Large intestine (tissue), 3 donors: Measurements from ENCODE around the gene RAB3IP. TPM values are rescaled to one million over a fixed set of nuclear protein-coding genes. Genes with fewer than 3 reads are reported as not detected.
A peak's percentile ranks its signal among the peaks of the same experiment; 100 is the strongest.

Source experiments
- DNase-seq, 2 donors: peaks; one replicate each; pipeline versions ENCODE4 v3.0.0 to v3.0.0-alpha.2; 2013
- H3K27ac ChIP-seq: one replicate; pipeline ENCODE4 v1.5.1; 2013; ENCODE audit warnings: low read length
- H3K27me3 ChIP-seq: 2 replicates; pipeline ENCODE4 v1.6.1; 2013; ENCODE audit warnings: low read length; ENCODE audit not compliant: control insufficient read depth, insufficient read depth
- H3K36me3 ChIP-seq: 2 replicates; pipeline ENCODE4 v1.6.1; 2013; ENCODE audit warnings: low read length; ENCODE audit not compliant: control insufficient read depth, insufficient read depth
- H3K4me1 ChIP-seq: one replicate; pipeline ENCODE4 v1.6.1; 2013; ENCODE audit warnings: low read length; ENCODE audit not compliant: control insufficient read depth, insufficient read depth
- H3K4me3 ChIP-seq: one replicate; pipeline ENCODE4 v1.5.1; 2013; ENCODE audit warnings: low read length
- H3K9me3 ChIP-seq: one replicate; pipeline ENCODE4 v1.6.1; 2013; ENCODE audit warnings: mild to moderate bottlenecking, low read depth, low read length, moderate library complexity; ENCODE audit not compliant: control insufficient read depth
- WGBS: methylation state at CpG from one replicate; pipeline ENCODE4 v1.1.5; 2013; ENCODE audit warnings: low lambda C conversion rate; ENCODE audit not compliant: insufficient coverage; 5-methylcytosine and 5-hydroxymethylcytosine counted together
- polyA plus RNA-seq: library from polyadenylated mRNA; unstranded; fragments of 120-200 nt; gene quantifications from one replicate; pipeline ENCODE4 v1.2.1, GENCODE V29; 2013

The RAB3IP gene
- polyA plus RNA-seq, 1 donor = 58.6 TPM

- peak overlapping the region; percentile 87 for H3K27ac ChIP-seq
- no peaks in the 10 kb centered on the region for H3K9me3 ChIP-seq
- peaks cover 52% of the 10 kb centered on the region for H3K4me1 ChIP-seq
- no peaks in the 10 kb centered on the region for H3K27me3 ChIP-seq
- no peak overlapping the region for H3K4me3 ChIP-seq
- no peaks in the 10 kb centered on the region for H3K36me3 ChIP-seq
- WGBS = 14% methylated on average over 1 of the region's 2 CpGs
- DNase-seq = peak; percentile 60 to 78
Observed at GRCh38 chr12:69834147-69834546, 95.5 kb downstream of the RAB3IP start.

- peak in 1 of 2 donors; percentile 78 for DNase-seq
Observed at GRCh38 chr12:69834576-69834975, 95.9 kb downstream of the RAB3IP start.

GRCh38 chr12:69835081-69835480 lies 96.4 kb downstream of the RAB3IP start:
- no peaks in the 10 kb centered on the region for H3K9me3 ChIP-seq
- H3K4me3 ChIP-seq = no peak overlapping the region
- H3K36me3 ChIP-seq = no peaks in the 10 kb centered on the region
- no peak for DNase-seq
- peaks cover 56% of the 10 kb centered on the region for H3K4me1 ChIP-seq
- H3K27ac ChIP-seq = peak overlapping the region; percentile 87
- 50% methylated on average over 2 of the region's 3 CpGs for WGBS
- no peaks in the 10 kb centered on the region for H3K27me3 ChIP-seq

More at GRCh38 chr12:69834576-69834975, 95.9 kb downstream of the RAB3IP start:
- Histone ChIP-seq H3K4me1 (peaks cover 52% of the 10 kb centered on the region), H3K27me3 (no peaks in the 10 kb centered on the region), H3K4me3 (no peak overlapping the region), H3K27ac (peak overlapping the region; percentile 87), H3K9me3 (no peaks in the 10 kb centered on the region), H3K36me3 (no peaks in the 10 kb centered on the region)

GRCh38 chr12:69836015-69836414 lies 97.4 kb downstream of the RAB3IP start:
- H3K4me1 ChIP-seq = peaks cover 63% of the 10 kb centered on the region
- no peaks in the 10 kb centered on the region for H3K9me3 ChIP-seq

GRCh38 chr12:69837191-69837590 lies 98.5 kb downstream of the RAB3IP start:
- Histone ChIP-seq H3K9me3 (no peaks in the 10 kb centered on the region), H3K27ac (peak overlapping the region; percentile 87), H3K36me3 (no peaks in the 10 kb centered on the region), H3K4me3 (no peak overlapping the region), H3K27me3 (no peaks in the 10 kb centered on the region), H3K4me1 (peaks cover 71% of the 10 kb centered on the region)
- 73% methylated on average over 3 of the region's 4 CpGs for WGBS
- DNase-seq = no peak

More at GRCh38 chr12:69836015-69836414, 97.4 kb downstream of the RAB3IP start:
- H3K36me3 ChIP-seq = no peaks in the 10 kb centered on the region
- H3K27ac ChIP-seq = peak overlapping the region; percentile 87
- H3K27me3 ChIP-seq = no peaks in the 10 kb centered on the region
- no peak for DNase-seq
- H3K4me3 ChIP-seq = no peak overlapping the region
- no CpG with 5 or more reads among the region's 13 CpGs for WGBS

- no CpG with 5 or more reads among the region's 4 CpGs for WGBS
- peak overlapping the region; percentile 87 for H3K27ac ChIP-seq
- DNase-seq = peak; percentile 61 to 85
- no peaks in the 10 kb centered on the region for H3K9me3 ChIP-seq
- no peaks in the 10 kb centered on the region for H3K36me3 ChIP-seq
- H3K4me1 ChIP-seq = peaks cover 71% of the 10 kb centered on the region
- no peak overlapping the region for H3K4me3 ChIP-seq
- H3K27me3 ChIP-seq = no peaks in the 10 kb centered on the region
Observed at GRCh38 chr12:69837657-69838415, 99.2 kb downstream of the RAB3IP start.

GRCh38 chr12:69840727-69841126 lies 102.1 kb downstream of the RAB3IP start:
- WGBS = no CpG with 5 or more reads among the region's 3 CpGs
- peak overlapping the region; percentile 43 for H3K27ac ChIP-seq

GRCh38 chr12:69843608-69844007 lies 104.9 kb downstream of the RAB3IP start:
- WGBS = no CpG with 5 or more reads among the region's 2 CpGs
- no peaks in the 10 kb centered on the region for H3K36me3 ChIP-seq
- H3K4me1 ChIP-seq = peaks cover 29% of the 10 kb centered on the region
- H3K9me3 ChIP-seq = no peaks in the 10 kb centered on the region
- no peaks in the 10 kb centered on the region for H3K27me3 ChIP-seq
- H3K4me3 ChIP-seq = no peak overlapping the region
- H3K27ac ChIP-seq = no peak overlapping the region
- DNase-seq = no peak

More at GRCh38 chr12:69840727-69841126, 102.1 kb downstream of the RAB3IP start:
- DNase-seq = peak; percentile 65 to 84
- Histone ChIP-seq H3K4me3 (no peak overlapping the region), H3K4me1 (peaks cover 55% of the 10 kb centered on the region), H3K27me3 (no peaks in the 10 kb centered on the region), H3K36me3 (no peaks in the 10 kb centered on the region), H3K9me3 (no peaks in the 10 kb centered on the region)

GRCh38 chr12:69844416-69844815 lies 105.8 kb downstream of the RAB3IP start:
- DNase-seq = no peak
- H3K4me1 ChIP-seq = peaks cover 23% of the 10 kb centered on the region
- no peak overlapping the region for H3K27ac ChIP-seq
- no CpG with 5 or more reads among the region's 7 CpGs for WGBS
- H3K27me3 ChIP-seq = no peaks in the 10 kb centered on the region
- no peak overlapping the region for H3K4me3 ChIP-seq
- H3K9me3 ChIP-seq = no peaks in the 10 kb centered on the region
- no peaks in the 10 kb centered on the region for H3K36me3 ChIP-seq

GRCh38 chr12:69844836-69845235 lies 106.2 kb downstream of the RAB3IP start:
- 100% methylated on average over 1 of the region's 4 CpGs for WGBS
- H3K27ac ChIP-seq = no peak overlapping the region
- no peaks in the 10 kb centered on the region for H3K27me3 ChIP-seq
- no peak overlapping the region for H3K4me3 ChIP-seq
- peaks cover 21% of the 10 kb centered on the region for H3K4me1 ChIP-seq
- H3K9me3 ChIP-seq = no peaks in the 10 kb centered on the region
- H3K36me3 ChIP-seq = no peaks in the 10 kb centered on the region
- DNase-seq = no peak

- Histone ChIP-seq H3K36me3 (no peaks in the 10 kb centered on the region), H3K4me3 (no peak overlapping the region), H3K27ac (no peak overlapping the region), H3K27me3 (no peaks in the 10 kb centered on the region), H3K9me3 (no peaks in the 10 kb centered on the region), H3K4me1 (peaks cover 4% of the 10 kb centered on the region)
- DNase-seq = no peak
Observed at GRCh38 chr12:69846976-69847375, 108.3 kb downstream of the RAB3IP start.
